Occipital lobe (tissue), 3 donors: ENCODE measurements around the gene BOLA2. TPM values are rescaled to one million over a fixed set of nuclear protein-coding genes. Genes with fewer than 3 reads are reported as not detected.
"Not testable (repeated sequence)": the region's sequence is repeated elsewhere in the genome, so short reads cannot be mapped to it uniquely, and the experiment has no call there.

Experiments
- DNase-seq: peaks from one replicate; lab custom pipeline; 2025; lab: John Stamatoyannopoulos, UW
- small RNA-seq: library from RNA; depleted of rRNA; stranded (forward); fragments of <200 nt; gene quantifications from one replicate; pipeline ENCODE3, GENCODE V24; 2014
- total RNA-seq: library from RNA; depleted of rRNA; stranded (reverse); fragments of >200 nt; gene quantifications from one replicate; pipeline ENCODE4 v1.2.3, GENCODE V29; 2014

The BOLA2 gene
- total RNA-seq: 42.4 TPM

GRCh38 chr16:29454269-29454668 is at the start of gene BOLA2, which contains the start of gene SLX1B:
Gene BOLA2, minus strand, starts transcription at chr16:29454351. Its CDS starts 98 bp downstream, at chr16:29454253.
Gene SLX1B, plus strand, starts transcription at chr16:29454533.
- DNase-seq: not testable (repeated sequence)

- DNase-seq: not testable (repeated sequence)
Measured at GRCh38 chr16:29482276-29482675, 28.1 kb upstream of the BOLA2 start.

DNA sequence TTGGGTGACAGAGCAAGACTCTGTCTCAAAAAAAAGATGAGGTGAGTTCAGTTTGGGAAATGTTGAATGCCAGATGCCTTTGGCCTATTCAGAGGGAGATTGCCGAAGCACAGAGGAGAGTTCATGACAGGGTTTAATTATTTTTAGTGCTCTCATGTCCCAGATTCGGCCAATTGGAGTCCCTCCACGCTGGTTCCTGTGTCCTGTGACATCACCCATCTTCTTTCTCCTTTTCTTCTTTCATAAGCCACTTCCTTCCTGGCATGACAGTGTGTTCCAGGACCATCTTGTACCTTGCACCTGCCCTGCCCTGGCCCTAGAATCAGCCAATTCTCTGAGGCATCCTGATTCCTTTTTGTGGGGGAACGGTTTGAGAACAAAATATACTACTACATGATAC is 17.9 kb upstream of the BOLA2 start:
- not testable (repeated sequence) for DNase-seq

GRCh38 chr16:29469660-29470059 is 15.5 kb upstream of the BOLA2 start:
- not testable (repeated sequence) for DNase-seq

- not testable (repeated sequence) for DNase-seq
Measured at GRCh38 chr16:29467654-29468366, 13.7 kb upstream of the BOLA2 start.

DNA sequence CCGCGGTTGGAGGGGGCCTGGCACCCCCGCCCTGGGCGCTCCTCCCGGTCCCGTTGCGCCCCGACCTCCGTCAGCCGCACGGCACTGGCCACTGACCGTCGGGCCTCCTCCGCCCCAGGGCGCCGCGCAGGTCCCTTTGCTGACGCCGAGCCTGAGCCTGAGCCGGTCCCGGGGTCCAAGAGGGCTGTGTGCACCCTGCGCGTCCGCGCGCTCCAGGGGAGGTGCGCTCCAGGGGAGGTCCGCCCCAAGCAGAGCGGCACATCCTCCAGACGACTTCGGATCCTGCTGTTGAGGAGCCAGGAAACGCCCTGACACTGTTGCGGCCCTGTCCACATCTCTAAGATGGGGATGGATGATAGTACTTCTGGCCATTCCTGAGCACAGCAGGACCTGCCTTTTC is 12.8 kb upstream of the BOLA2 start:
- not testable (repeated sequence) for DNase-seq

DNA sequence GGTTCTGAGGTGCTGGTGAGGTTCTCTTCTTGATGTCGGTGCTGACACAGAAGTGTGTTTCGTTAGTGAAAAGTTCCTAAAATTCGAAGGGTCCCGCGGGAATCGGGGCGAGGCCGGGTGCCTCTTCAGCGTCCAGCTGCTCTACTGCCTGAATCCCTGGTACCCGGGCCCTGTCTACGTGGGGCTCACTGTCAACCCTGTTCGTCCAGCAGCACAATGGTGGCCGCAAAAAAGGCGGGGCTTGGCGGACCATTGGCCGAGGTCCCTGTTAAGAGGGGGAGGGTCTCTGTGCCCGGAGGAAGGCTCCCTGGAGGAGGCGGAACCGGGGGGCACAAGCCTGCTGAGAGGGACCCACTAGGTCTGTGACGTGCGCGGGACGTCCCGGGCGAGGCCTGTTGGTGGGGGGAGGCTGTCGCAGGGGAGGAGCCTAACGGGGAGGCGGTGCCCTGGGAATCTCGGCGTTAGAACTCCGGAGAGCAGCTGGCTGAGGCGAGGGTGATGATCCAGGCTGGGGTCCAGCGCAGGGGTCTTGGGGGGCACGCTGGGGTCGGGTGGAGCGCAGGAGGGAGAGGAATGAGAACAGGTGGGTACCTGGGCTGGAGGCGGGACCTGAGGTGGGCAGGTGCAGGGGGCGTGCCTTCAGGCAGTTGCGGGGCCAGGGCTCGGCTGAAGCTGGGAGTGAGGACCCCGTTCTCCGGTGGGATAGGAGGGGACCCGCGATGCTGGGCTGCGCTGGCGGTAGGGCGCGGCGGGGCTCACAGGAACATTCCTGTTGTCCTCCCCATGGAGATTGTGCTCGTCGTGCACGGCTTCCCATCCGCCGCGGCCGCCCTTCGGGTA is 12.1 kb upstream of the BOLA2 start:
- not testable (repeated sequence) for DNase-seq

DNA sequence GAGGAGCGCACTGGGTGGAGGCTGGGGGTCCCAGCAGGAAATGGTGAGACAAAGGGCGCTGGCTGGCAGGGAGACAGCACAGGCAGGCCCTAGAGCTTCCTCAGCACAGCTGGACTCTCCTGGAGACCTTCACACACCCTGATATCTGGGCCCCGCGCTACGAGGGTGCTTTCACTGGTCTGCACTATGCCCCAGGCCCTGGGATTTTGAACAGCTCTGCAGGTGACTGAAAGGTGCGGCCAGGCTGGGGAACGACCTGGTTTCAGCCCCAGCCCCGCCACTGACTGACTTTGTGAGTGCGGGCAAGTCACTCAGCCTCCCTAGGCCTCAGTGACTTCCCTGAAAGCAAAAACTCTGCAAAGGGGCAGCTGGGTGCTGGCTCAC is 6.5 kb upstream of the BOLA2 start:
- DNase-seq: not testable (repeated sequence)

GRCh38 chr16:29459706-29460646 is 5.8 kb upstream of the BOLA2 start, which contains the start of gene SULT1A4:
Gene SULT1A4, plus strand, starts transcription at chr16:29459913. Its CDS starts 1,473 bp downstream, at chr16:29461386.
- not testable (repeated sequence) for DNase-seq

DNA sequence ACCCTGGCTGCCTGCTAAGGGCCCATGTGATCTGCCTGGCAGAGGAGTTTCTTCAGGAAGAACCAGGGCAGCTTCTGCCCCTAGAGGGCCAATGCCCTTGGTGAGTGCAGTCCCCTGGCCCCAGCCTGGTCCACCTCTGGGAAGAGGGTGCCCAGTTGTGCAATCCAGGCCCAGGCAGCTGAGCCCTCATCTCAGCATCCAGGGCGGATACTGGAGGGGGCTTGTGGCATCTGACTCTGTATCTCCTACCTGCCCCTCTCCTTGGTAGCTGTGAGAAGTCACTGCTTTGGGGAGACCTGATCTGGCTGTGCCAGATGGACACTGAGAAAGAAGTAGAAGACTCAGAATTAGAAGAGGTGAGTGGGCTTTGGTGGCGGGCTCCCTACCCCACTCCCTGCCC is 3.5 kb upstream of the BOLA2 start:
- DNase-seq: not testable (repeated sequence)

GRCh38 chr16:29454828-29455227 is 677 bp upstream of the BOLA2 start:
- DNase-seq: not testable (repeated sequence)

DNA sequence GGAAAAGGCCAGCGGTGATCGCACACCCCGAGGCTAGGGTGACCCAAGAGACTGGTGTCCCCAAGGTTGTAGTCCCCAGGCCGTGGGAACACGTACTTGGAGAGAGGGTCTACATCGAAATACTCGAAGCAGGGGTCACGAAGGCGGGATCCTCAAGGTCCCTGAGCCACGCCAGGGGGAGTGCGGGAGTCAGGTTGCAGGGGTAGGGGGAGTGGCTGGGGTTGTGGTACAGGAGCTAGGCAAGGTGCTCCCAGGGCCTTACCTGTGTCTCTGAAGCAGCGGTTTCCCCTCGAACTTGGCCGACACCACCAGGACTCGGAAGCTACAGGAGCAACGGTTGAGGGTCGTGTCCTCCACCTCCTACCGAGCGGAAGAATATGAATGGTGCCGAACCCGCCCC is 397 bp downstream of the BOLA2 start:
- not testable (repeated sequence) for DNase-seq

- not testable (repeated sequence) for DNase-seq
Measured at GRCh38 chr16:29425390-29425789, 28.8 kb downstream of the BOLA2 start.

GRCh38 chr16:29423587-29423986 is 30.6 kb downstream of the BOLA2 start:
- DNase-seq: not testable (repeated sequence)

DNA sequence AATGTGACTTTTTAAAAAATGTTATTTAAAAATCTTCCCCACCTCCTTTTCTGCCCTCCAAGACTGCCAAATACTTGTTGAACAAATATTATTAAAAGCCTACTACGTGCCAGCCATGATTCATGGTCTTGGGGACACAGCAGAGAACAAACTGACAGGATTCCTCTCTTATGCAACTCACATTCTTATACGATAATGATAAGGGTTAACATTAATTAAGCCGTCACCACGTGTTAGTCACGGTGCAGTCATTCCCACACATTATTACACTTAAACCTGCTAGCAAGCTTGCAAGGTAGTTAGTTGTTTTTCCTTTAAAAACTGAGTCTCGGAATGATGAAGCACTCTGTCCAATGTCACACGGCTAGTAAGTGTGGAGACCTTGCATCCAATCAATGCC is 48.9 kb downstream of the BOLA2 start:
- not testable (repeated sequence) for DNase-seq

Small RNA genes within 50 kb of the gene (small RNA-seq; reads per million reads assigned to genes)
- not detected for gene AC133555.2

Other genes with a start within 250 kb of the BOLA2 start
- gene NPIPB11, start 47.6 kb downstream of the BOLA2 start, total RNA-seq: 0.16 TPM
- 2.3 TPM for gene SLX1B, start 182 bp upstream of the BOLA2 start, total RNA-seq
- gene SULT1A4, start 5.6 kb upstream of the BOLA2 start, total RNA-seq: 0.94 TPM
- 13.7 TPM for gene NPIPB12, start 52.1 kb upstream of the BOLA2 start, total RNA-seq
- gene SPN, start 208.9 kb upstream of the BOLA2 start, total RNA-seq: 0.16 TPM
- gene QPRT, start 224.8 kb upstream of the BOLA2 start, total RNA-seq: 4.4 TPM